ENCODE data around the gene LDLRAD1.
"Not testable (repeated sequence)": the region's sequence is repeated elsewhere in the genome, so short reads cannot be mapped to it uniquely, and the experiment has no call there.

The LDLRAD1 gene

DNA sequence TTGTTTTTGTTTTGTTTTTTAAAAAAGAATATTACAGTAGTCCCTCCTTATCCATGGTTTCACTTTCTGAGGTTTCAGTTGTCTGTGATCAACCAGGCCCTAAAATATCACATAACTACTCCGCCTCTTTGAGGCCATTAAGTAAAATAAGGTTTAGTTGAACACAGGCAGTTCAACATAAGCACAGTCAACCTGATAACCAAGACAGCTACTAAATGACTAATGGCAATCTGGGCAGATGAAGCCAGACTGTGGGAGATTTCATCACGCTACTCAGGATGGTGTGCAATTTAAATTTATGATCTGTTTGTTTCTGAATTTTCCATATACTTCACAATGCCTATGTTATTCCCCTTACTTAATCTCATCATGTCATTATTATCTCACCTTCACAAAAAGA lies 30.1 kb downstream of the LDLRAD1 start:
- Mint-ChIP-seq H3K27me3 (peaks cover 4% of the 10 kb centered on the region), H3K4me3 (no peak overlapping the region), H3K36me3 (no peaks in the 10 kb centered on the region), H3K9me3 (no peaks in the 10 kb centered on the region), H3K4me1 (peaks cover 21% of the 10 kb centered on the region), H3K27ac (no peak overlapping the region)
- no peak for DNase-seq
- CTCF ChIA-PET: no interaction called here

DNA sequence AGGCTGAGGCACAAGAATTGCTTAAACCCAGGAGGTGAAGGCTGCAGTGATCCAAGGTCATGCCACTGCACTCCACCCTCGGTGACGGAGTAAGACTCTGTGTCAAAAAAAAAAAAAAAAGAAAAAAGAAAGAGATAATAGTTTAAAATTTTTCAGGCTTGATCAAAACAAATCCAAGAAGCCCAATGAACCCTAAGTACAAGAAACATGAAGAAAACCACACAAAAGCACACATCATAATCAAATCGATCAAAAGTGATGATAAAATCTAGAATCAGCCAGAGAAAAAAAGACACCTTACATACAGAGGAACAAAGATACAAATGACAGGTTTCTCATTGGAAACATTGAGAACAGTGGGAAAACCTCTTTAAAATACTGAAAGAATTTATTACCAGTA lies 31.5 kb downstream of the LDLRAD1 start:
- Mint-ChIP-seq H3K27ac (no peak overlapping the region), H3K27me3 (peaks cover 4% of the 10 kb centered on the region), H3K4me3 (no peak overlapping the region), H3K36me3 (no peaks in the 10 kb centered on the region), H3K9me3 (no peaks in the 10 kb centered on the region), H3K4me1 (peaks cover 21% of the 10 kb centered on the region)
- CTCF ChIA-PET: no interaction called here
- no peak for DNase-seq

DNA sequence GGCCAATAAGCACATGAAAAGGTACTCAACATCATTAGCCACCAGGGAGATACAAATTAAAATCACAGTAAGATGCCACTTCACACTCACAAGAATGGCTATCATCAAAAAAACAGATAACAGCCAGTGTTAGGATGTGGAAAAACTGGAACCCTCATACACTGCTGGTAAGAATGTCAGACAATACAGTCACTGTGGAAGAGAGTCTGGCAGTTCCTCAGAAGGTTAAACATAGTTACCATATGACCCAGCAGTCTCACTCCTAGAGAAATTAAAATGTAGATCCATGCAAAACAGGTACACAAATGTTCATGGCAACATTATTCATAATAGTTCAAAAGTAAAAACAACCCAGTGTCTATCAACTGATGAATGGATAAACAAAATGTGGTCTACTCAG lies 33.3 kb downstream of the LDLRAD1 start:
- Mint-ChIP-seq H3K9me3 (no peaks in the 10 kb centered on the region), H3K36me3 (no peaks in the 10 kb centered on the region), H3K4me1 (peaks cover 21% of the 10 kb centered on the region), H3K27ac (no peak overlapping the region), H3K27me3 (peaks cover 4% of the 10 kb centered on the region), H3K4me3 (no peak overlapping the region)
- no peak for DNase-seq
- CTCF ChIA-PET: no interaction called here

DNA sequence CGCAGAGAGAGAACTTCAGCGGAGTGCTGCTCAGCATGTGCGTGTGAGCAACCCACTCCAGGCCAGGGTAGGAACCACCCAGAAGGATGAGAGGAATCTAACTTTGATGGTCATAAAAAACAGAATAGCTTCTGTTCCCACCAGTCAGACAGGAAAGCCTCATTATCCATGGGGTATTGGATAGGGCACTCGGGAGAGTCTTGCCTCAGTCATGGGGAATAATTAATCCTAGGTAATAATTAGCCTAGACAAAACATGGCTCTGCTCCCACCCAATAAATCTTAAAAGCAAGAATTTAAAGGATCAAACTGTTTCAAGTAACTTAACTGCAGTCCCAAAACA lies 35.3 kb downstream of the LDLRAD1 start:
- H3K9me3 Mint-ChIP-seq: no peaks in the 10 kb centered on the region
- no peak overlapping the region for H3K4me3 Mint-ChIP-seq
- H3K4me1 Mint-ChIP-seq: peaks cover 17% of the 10 kb centered on the region
- H3K27ac Mint-ChIP-seq: no peak overlapping the region
- no peaks in the 10 kb centered on the region for H3K27me3 Mint-ChIP-seq
- no peak for DNase-seq
- H3K36me3 Mint-ChIP-seq: no peaks in the 10 kb centered on the region
- CTCF ChIA-PET: no interaction called here

DNA sequence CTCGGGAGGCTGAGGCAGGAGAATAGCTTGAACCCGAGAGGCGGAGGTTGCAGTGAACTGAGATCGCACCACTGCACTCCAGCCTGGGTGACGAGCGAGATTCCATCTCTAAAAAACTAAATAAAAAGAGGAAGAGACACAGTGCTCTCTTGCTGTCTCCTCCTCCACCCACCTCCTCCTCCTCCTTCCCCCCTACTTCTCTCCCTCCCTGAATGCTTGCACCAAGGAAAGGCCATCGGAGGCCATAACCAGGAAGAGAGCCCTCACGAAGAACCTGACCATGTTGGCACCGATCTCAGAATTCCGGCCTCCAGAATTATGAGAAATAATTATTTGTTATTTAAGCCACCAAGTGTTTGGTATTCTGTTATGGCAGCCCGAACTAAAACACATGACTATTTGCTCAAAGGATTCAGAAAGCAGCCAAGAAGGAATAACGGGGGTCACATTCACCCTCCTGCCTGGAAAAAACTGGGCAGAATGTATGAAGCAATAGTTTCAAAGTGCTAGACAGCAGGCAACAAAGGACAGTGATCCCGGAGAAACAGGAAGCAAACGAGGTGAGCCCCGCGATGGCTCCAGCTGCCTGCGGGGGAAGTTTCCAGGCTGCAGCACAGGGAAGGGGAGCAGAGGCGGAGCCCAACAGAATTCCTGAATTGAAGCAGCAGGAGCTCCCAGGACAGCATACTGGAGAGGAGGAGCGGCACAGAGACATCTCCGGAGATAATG lies 35.8 kb downstream of the LDLRAD1 start:
- Mint-ChIP-seq H3K27ac (no peak overlapping the region), H3K4me1 (peaks cover 13% of the 10 kb centered on the region), H3K4me3 (no peak overlapping the region), H3K36me3 (no peaks in the 10 kb centered on the region), H3K27me3 (no peaks in the 10 kb centered on the region), H3K9me3 (no peaks in the 10 kb centered on the region)
- CTCF ChIA-PET: no interaction called here
- no peak for DNase-seq

DNA sequence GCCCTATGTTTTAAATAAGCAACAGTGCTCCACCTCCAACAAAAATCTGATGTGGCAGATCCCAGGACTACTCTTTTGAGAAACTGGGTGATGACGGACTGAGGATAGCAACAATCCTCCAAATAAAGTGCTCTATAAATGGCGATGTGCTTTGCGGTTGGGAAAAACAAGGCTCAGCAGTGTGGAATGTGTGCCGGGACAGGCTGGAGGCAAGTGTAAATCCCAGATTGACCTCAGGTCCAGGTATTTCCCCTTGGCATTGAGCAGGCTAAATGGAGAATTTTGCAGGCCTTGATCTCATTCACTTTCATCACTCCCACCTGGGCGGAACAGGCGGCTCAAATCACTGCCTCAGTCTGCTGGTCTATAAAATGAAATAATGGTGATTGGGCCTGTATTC lies 36.8 kb downstream of the LDLRAD1 start:
- Mint-ChIP-seq H3K4me3 (no peak overlapping the region), H3K36me3 (no peaks in the 10 kb centered on the region), H3K4me1 (peaks cover 4% of the 10 kb centered on the region), H3K27me3 (no peaks in the 10 kb centered on the region), H3K9me3 (no peaks in the 10 kb centered on the region), H3K27ac (no peak overlapping the region)
- DNase-seq: no peak
- CTCF ChIA-PET: interaction anchor here (0.5 kb wide), 1 partner anchor 99 kb away, joined by 3 read pairs; no protein-coding TSS in a partner anchor

DNA sequence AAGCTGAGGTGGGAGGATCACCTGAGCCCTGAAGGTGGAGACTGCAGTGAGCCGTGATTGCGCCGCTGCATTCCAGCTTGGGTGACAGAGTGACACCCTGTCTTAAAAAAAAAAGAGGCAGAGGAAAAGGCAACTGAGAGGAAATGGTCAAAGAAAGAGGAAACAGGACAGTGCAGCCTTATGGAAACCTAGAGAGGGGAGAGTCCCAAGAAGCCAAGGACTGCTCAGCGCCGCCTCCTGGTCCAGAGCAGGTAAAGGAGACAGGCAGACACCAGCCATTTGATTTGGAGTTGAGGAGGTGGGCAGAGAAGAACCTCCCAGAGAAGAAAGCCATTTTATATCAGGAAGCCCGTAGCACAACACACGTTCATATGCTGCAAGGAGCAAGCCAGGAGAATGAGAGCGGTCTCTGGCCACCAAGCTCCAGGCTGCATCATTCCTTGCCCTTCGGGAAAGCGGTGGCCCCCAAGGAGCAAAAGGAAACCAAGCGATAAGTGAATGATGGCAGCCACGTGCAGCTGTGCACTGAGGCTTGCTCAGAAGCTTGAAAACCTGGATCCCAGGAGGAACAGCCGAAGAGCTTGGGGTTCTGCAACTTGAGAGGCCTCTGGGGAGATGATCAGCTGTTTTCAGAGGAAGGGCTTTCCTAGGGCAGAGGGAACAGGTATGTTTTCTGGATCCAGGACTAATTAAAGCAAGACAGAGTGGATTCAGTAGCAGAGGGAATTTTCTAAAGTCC lies 38.1 kb downstream of the LDLRAD1 start:
- DNase-seq: no peak
- H3K4me3 Mint-ChIP-seq: no peak overlapping the region
- H3K36me3 Mint-ChIP-seq: peaks cover 2% of the 10 kb centered on the region
- CTCF ChIA-PET: no interaction called here
- H3K27ac Mint-ChIP-seq: no peak overlapping the region
- no peaks in the 10 kb centered on the region for H3K27me3 Mint-ChIP-seq
- H3K4me1 Mint-ChIP-seq: no peaks in the 10 kb centered on the region
- H3K9me3 Mint-ChIP-seq: no peaks in the 10 kb centered on the region

DNA sequence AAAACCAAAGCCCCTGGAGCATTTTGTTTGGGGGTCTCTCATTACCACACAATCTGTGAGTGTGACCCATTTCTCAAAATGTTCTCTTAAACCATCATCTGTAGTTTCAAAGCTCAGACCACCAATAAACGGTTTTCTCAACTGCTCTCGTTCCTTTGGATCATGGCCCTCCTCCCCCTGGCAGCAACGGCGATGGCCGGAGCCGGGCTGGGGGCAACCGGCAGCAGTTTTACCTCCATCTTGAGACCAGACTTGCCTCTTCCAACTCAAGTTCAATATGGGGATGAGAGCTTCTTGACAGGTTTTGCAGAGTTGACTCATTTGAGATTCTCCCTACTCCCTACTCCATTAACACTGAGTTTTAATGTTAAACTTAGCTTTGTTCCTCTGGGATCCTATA lies 42.1 kb downstream of the LDLRAD1 start:
- Mint-ChIP-seq H3K9me3 (no peaks in the 10 kb centered on the region), H3K27ac (no peak overlapping the region), H3K4me1 (no peaks in the 10 kb centered on the region), H3K27me3 (no peaks in the 10 kb centered on the region), H3K36me3 (peaks cover 8% of the 10 kb centered on the region), H3K4me3 (no peak overlapping the region)
- DNase-seq: no peak
- CTCF ChIA-PET: interaction anchor here (0.9 kb wide), 1 partner anchor 58 kb away, joined by 3 read pairs; no protein-coding TSS in a partner anchor

DNA sequence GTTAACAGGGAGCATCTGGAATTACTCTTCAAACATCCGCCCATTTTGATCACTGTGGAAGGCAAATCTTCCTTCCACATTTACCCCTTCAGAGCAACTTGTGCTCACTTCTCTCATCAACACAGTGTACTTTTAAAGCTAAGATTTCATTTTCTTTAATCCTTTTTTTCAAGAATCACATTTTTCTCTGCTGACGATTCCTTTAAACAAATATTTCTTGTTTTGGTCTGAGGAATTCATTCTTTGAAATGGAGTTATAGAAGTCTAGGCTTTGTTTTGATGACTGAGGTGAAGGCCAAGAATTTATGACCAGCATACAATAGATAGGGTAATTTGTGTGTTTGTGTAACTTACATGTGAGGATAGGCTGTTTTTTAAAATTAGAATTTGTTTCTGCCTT lies 46.3 kb downstream of the LDLRAD1 start:
- CTCF ChIA-PET: interaction anchor here (0.7 to 0.9 kb wide), 2 partner anchors 8 to 111 kb away, joined by 3 to 4 read pairs; no protein-coding TSS in a partner anchor
- DNase-seq: no peak
- H3K27me3 Mint-ChIP-seq: no peaks in the 10 kb centered on the region
- H3K36me3 Mint-ChIP-seq: peaks cover 28% of the 10 kb centered on the region
- H3K27ac Mint-ChIP-seq: no peak overlapping the region
- no peaks in the 10 kb centered on the region for H3K4me1 Mint-ChIP-seq
- no peaks in the 10 kb centered on the region for H3K9me3 Mint-ChIP-seq
- H3K4me3 Mint-ChIP-seq: no peak overlapping the region

DNA sequence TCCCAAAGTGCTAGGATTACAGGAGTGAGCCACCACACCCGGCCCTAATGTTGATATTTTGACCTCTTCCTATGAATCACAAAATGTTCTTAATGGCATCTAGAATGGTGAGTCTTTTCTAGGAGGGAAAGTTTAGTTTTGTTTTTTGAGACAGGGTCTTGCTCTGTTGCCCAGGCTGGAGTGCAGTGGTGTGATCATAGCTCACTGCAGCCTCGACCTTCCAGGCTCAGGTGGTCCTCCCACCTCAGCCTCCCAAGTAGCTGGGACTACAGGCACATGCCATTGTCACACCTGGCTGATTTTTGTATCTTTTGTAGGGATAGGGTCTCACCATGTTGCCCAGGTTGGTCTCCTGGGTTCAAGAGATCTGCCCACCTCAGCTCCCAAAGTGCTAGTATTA lies 48.7 kb downstream of the LDLRAD1 start:
- H3K36me3 Mint-ChIP-seq: peaks cover 30% of the 10 kb centered on the region
- CTCF ChIA-PET: interaction anchor here (1.9 kb wide), 1 partner anchor 113 kb away, joined by 5 read pairs; no protein-coding TSS in a partner anchor

DNA sequence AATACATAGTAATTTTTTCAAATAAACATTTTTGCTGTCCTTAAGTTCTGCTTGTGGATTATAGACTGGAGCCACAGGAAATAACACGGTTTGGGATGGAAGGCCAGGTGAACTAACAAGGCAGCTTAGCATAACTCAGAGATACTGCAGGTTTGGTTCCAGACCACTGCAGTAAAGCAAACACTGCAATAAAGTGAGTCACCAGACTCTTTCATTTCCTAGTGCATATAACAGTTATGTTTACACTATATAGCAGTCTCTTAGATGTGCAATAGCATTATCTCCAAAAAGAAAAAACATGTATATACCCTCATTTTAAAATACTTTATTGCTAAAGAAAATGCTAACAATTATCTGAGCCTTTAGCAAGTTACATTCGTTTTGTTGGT lies 49.9 kb downstream of the LDLRAD1 start:
- Mint-ChIP-seq H3K4me1 (peaks cover 2% of the 10 kb centered on the region), H3K27ac (no peak overlapping the region), H3K27me3 (no peaks in the 10 kb centered on the region), H3K4me3 (no peak overlapping the region), H3K9me3 (no peaks in the 10 kb centered on the region), H3K36me3 (peaks cover 34% of the 10 kb centered on the region)
- CTCF ChIA-PET: interaction anchor here (1.9 kb wide), 1 partner anchor 114 kb away, joined by 5 read pairs; no protein-coding TSS in a partner anchor
- no peak for DNase-seq

More for the DNA sequence above, 48.7 kb downstream of the LDLRAD1 start:
- not testable (repeated sequence) for H3K4me3 Mint-ChIP-seq, DNase-seq, H3K9me3 Mint-ChIP-seq, H3K4me1 Mint-ChIP-seq, H3K27me3 Mint-ChIP-seq, H3K27ac Mint-ChIP-seq

DNA sequence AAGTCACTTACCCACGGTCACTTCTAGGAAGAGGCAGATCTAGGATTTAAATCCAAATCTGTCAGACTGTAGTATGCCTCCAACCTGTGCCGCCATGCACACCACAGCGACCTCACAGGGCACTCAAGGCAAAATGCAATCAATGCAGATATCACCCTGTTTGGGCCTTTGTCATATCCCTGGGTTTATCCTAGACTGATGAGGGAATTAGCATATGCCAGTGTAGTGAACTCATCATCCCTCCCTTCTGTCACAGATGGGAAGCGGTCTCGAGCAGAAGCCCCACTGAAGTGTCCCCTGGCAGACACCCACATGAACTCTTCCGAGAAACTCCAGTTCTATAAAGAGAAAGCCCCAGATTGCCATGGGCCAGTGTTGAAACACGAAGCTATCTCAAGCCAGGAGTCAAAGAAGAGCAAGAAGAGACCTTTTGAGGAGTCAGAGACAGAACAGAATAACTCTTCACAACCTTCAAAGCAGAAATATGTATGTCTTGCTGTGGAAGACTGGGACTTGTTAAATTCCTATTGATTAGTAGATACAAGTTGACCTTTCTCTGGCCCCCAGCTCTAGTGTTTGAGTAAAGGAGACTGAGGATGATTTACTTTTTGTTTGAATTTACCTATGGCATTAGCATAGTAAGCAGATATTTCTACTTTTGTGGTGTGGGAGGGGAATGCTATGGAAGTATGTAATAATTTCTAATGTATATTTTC lies 50.4 kb downstream of the LDLRAD1 start:
- H3K27me3 Mint-ChIP-seq: no peaks in the 10 kb centered on the region
- DNase-seq: no peak
- H3K36me3 Mint-ChIP-seq: peaks cover 36% of the 10 kb centered on the region
- no peaks in the 10 kb centered on the region for H3K9me3 Mint-ChIP-seq
- no peak overlapping the region for H3K4me3 Mint-ChIP-seq
- no peak overlapping the region for H3K27ac Mint-ChIP-seq
- CTCF ChIA-PET: interaction anchor here (1.9 kb wide), 1 partner anchor 114 kb away, joined by 5 read pairs; no protein-coding TSS in a partner anchor
- peaks cover 2% of the 10 kb centered on the region for H3K4me1 Mint-ChIP-seq

DNA sequence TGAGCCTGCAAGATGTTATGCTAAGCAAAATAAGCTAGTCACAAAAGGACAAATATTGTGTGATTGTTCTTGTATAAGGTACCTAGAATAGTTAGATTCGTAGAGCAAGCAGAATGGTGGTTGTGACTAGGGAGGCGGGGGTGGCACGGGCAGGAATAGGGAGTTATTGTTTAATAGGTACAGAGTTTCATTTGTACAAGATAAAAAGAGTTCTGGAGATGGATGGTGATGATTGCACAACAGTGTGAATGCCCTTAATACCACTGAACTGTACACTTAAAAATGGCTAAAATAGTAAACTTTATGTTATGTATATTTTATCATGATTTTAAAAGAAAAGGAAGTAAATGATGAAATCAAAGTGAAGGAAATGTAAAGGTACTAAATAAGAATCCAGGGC lies 51.2 kb downstream of the LDLRAD1 start:
- no peaks in the 10 kb centered on the region for H3K9me3 Mint-ChIP-seq
- no peak overlapping the region for H3K4me3 Mint-ChIP-seq
- CTCF ChIA-PET: interaction anchor here (0.9 to 2.5 kb wide), 3 partner anchors 88 to 106 kb away, joined by 3 to 7 read pairs (median 3); no protein-coding TSS in a partner anchor
- peaks cover 43% of the 10 kb centered on the region for H3K36me3 Mint-ChIP-seq
- no peaks in the 10 kb centered on the region for H3K27me3 Mint-ChIP-seq
- no peak overlapping the region for H3K27ac Mint-ChIP-seq
- DNase-seq: no peak
- H3K4me1 Mint-ChIP-seq: peaks cover 2% of the 10 kb centered on the region

DNA sequence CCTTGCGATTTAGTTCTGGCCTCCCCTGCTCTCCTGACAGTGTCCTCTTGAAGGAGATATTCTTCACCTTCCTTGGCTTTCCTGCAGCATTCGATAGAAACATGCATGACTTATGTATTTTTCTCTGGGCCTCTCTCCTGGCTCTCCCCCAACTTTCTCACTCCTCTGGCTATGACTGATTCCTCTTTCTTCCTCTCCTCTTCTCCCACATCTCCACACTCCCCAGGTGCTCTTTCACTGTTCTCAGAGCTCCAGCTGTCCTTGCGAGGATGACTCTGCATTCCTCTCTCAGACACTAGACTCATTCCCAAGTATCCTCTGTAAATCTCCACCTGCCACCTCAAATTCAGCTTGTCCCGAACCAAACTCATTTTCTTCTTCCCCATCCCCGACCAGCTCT lies 53.9 kb downstream of the LDLRAD1 start:
- Mint-ChIP-seq H3K4me3 (no peak overlapping the region), H3K27me3 (no peaks in the 10 kb centered on the region), H3K36me3 (peaks cover 37% of the 10 kb centered on the region), H3K27ac (no peak overlapping the region), H3K9me3 (no peaks in the 10 kb centered on the region), H3K4me1 (peaks cover 2% of the 10 kb centered on the region)
- CTCF ChIA-PET: interaction anchor here (0.6 to 1.4 kb wide), 2 partner anchors 8 to 103 kb away, joined by 3 to 4 read pairs; no protein-coding TSS in a partner anchor
- DNase-seq: no peak
